ENCODE results near the gene ROBO3. TPM values are rescaled to one million over a fixed set of nuclear protein-coding genes. Genes with fewer than 3 reads are reported as not detected.

The ROBO3 gene
- total RNA-seq, 1 experiment from 2014 or later: 1.3 TPM

GRCh38 chr11:124872741-124873140 is 7.5 kb downstream of the ROBO3 start:
- DNase-seq: no peak
- Histone ChIP-seq H3K4me2 (no peak overlapping the region), H3K36me3 (ENCODE audit: low read depth) (no peaks in the 10 kb centered on the region), H3K4me1 (replicated peaks; ENCODE audit: insufficient read depth) (no peaks in the 10 kb centered on the region), H3K9me3 (ENCODE audit: insufficient read depth, low read depth) (no peaks in the 10 kb centered on the region), H3F3A (ENCODE audit: insufficient read depth, low read depth) (no peaks in the 10 kb centered on the region), H3K27me3 (ENCODE audit: insufficient read depth, low read depth) (peaks cover 90% of the 10 kb centered on the region), H3K79me2 (ENCODE audit: low read depth) (no peaks in the 10 kb centered on the region), H3K27ac (no peak overlapping the region), H4K20me1 (ENCODE audit: insufficient read depth) (no peaks in the 10 kb centered on the region), H3K4me3 (no peak overlapping the region), H2AFZ (no peak overlapping the region), H3K9me2 (ENCODE audit: insufficient read depth) (no peaks in the 10 kb centered on the region)
- TF ChIP-seq CTCF (conservative IDR thresholded peaks at IDR 0.05) (no peak), EZH2 (IDR thresholded peaks at IDR 0.05; ENCODE audit: low read depth) (no peak)
- intact Hi-C loops (cut with micrococcal nuclease; ENCODE audit: unreplicated experiment): no loop called here
- BruUV-seq (replicated peaks): no TSS peak
- ChIA-PET POLR2A (ENCODE audit: unreplicated experiment) (no interaction called here), CTCF (no interaction called here)

GRCh38 chr11:124873951-124874350 is 8.7 kb downstream of the ROBO3 start:
- no peaks in the 10 kb centered on the region for H3K79me2 ChIP-seq (ENCODE audit: low read depth)
- peaks cover 86% of the 10 kb centered on the region for H3K27me3 ChIP-seq (ENCODE audit: insufficient read depth, low read depth)
- BruUV-seq (replicated peaks): no TSS peak
- TF ChIP-seq CTCF (conservative IDR thresholded peaks at IDR 0.05): no peak
- no peak for TF ChIP-seq EZH2 (IDR thresholded peaks at IDR 0.05; ENCODE audit: low read depth)
- CTCF ChIA-PET: no interaction called here
- no peak for DNase-seq
- intact Hi-C loops (cut with micrococcal nuclease; ENCODE audit: unreplicated experiment): no loop called here
- no peaks in the 10 kb centered on the region for H4K20me1 ChIP-seq (ENCODE audit: insufficient read depth)
- H3K4me2 ChIP-seq: no peak overlapping the region
- no peaks in the 10 kb centered on the region for H3K9me2 ChIP-seq (ENCODE audit: insufficient read depth)
- H3K27ac ChIP-seq: no peak overlapping the region
- H3K9me3 ChIP-seq (ENCODE audit: insufficient read depth, low read depth): no peaks in the 10 kb centered on the region
- H3F3A ChIP-seq (ENCODE audit: insufficient read depth, low read depth): no peaks in the 10 kb centered on the region
- H3K36me3 ChIP-seq (ENCODE audit: low read depth): no peaks in the 10 kb centered on the region
- H3K4me1 ChIP-seq (replicated peaks; ENCODE audit: insufficient read depth): no peaks in the 10 kb centered on the region
- POLR2A ChIA-PET (ENCODE audit: unreplicated experiment): no interaction called here
- no peak overlapping the region for H3K4me3 ChIP-seq
- H2AFZ ChIP-seq: no peak overlapping the region

- intact Hi-C loops (cut with micrococcal nuclease; ENCODE audit: unreplicated experiment): loop anchor here (5.0 kb wide), 2 partner anchors 78 to 268 kb away; partner anchors contain the start of gene CCDC15
- no peak overlapping the region for H2AFZ ChIP-seq
- CTCF ChIA-PET: no interaction called here
- no TSS peak for BruUV-seq (replicated peaks)
- no peak for TF ChIP-seq CTCF (conservative IDR thresholded peaks at IDR 0.05)
- no peak for TF ChIP-seq EZH2 (IDR thresholded peaks at IDR 0.05; ENCODE audit: low read depth)
- no peak overlapping the region for H3K4me2 ChIP-seq
- no peak overlapping the region for H3K27ac ChIP-seq
- no peaks in the 10 kb centered on the region for H3K4me1 ChIP-seq (replicated peaks; ENCODE audit: insufficient read depth)
- no peaks in the 10 kb centered on the region for H3K79me2 ChIP-seq (ENCODE audit: low read depth)
- peaks cover 85% of the 10 kb centered on the region for H3K27me3 ChIP-seq (ENCODE audit: insufficient read depth, low read depth)
- no peaks in the 10 kb centered on the region for H3K9me2 ChIP-seq (ENCODE audit: insufficient read depth)
- POLR2A ChIA-PET (ENCODE audit: unreplicated experiment): no interaction called here
- no peak for DNase-seq
- H4K20me1 ChIP-seq (ENCODE audit: insufficient read depth): no peaks in the 10 kb centered on the region
- H3K9me3 ChIP-seq (ENCODE audit: insufficient read depth, low read depth): no peaks in the 10 kb centered on the region
- no peaks in the 10 kb centered on the region for H3K36me3 ChIP-seq (ENCODE audit: low read depth)
- H3F3A ChIP-seq (ENCODE audit: insufficient read depth, low read depth): no peaks in the 10 kb centered on the region
- H3K4me3 ChIP-seq: no peak overlapping the region
Measured at GRCh38 chr11:124874571-124875255, 9.5 kb downstream of the ROBO3 start.

All from PC-9 (cell line).